ENCODE data around the gene SEMA3C.

Gene SEMA3C

DNA sequence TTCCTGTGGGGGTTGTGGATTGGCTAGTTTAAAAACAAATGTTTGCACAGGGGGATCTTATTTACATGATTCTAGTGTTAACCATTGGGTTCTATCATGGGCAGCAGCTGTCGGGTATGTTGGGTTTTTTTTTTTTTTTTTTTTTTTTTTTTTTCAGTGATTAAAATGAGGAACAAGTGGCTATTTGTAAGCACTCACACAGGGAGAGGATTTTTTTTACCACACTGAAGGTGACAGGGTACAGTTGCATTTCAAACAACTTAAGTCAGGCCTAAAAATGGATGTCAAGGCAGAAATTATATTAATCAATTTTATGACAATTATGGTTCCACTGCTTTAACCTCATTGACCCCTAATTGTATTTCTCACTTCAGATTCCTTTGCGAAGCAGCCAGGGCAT lies 187.6 kb downstream of the SEMA3C start:
- Histone ChIP-seq H3K4me1 (ENCODE audit: control insufficient read depth in 1 of 2, insufficient read depth in 2 of 2, low read length in 2 of 2) (peaks cover 0 to 4% of the 10 kb centered on the region in 2 donors), H3K27ac (ENCODE audit: low read depth, low read length) (no peak overlapping the region), H3K9me3 (ENCODE audit: control insufficient read depth in 1 of 2, low read length in 2 of 2) (no peaks in the 10 kb centered on the region), H3K4me3 (ENCODE audit: low read depth in 1 of 2, low read length in 2 of 2) (no peak overlapping the region), H3K36me3 (ENCODE audit: control insufficient read depth in 1 of 2, insufficient read depth in 2 of 2, low read length in 2 of 2) (no peaks in the 10 kb centered on the region), H3K9ac (ENCODE audit: low read depth in 1 of 2, low read length in 2 of 2) (no peak overlapping the region), H3K27me3 (ENCODE audit: control insufficient read depth in 1 of 2, insufficient read depth in 2 of 2, low read length in 2 of 2) (no peaks in the 10 kb centered on the region)

DNA sequence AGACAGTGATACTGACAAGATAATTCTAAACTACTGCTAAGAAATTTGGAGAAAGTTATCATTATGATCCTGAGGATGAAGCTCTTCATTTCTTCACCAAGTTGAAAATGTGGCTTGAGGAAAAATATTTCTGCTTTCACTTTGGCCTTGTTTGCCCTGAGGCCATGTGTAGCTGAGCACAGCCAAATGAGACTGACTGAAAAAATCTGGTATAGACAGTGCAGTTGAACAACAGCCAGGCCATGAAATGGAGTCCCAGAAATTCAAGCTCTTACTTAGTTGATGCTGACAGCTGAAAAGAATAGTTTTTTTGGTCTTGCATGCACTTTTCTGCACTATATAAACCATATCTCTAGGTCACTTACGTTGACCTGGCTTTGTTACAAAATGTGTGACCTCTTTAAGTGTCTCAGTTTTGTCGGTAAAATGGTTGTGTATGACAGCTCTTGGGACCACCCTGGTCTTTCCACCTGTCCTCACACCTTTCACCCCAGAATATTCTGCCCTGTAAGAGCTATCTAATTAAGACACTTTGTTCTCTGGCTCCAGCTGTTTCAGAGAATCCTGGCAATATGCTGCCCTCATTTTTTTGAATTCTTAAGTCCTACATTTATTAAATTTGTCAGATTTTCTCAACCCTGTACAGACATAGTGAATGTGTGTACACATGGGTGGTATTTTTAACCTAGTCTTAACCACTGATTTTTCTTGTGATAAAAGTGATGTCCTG lies 189.1 kb downstream of the SEMA3C start:
- H3K4me3 ChIP-seq (ENCODE audit: low read depth in 1 of 2, low read length in 2 of 2), result no peak overlapping the region
- no peak overlapping the region for H3K27ac ChIP-seq (ENCODE audit: low read depth, low read length)
- peaks cover 0 to 4% of the 10 kb centered on the region in 2 donors for H3K4me1 ChIP-seq (ENCODE audit: control insufficient read depth in 1 of 2, insufficient read depth in 2 of 2, low read length in 2 of 2)
- no peaks in the 10 kb centered on the region for H3K27me3 ChIP-seq (ENCODE audit: control insufficient read depth in 1 of 2, insufficient read depth in 2 of 2, low read length in 2 of 2)
- H3K9me3 ChIP-seq (ENCODE audit: control insufficient read depth in 1 of 2, low read length in 2 of 2), result no peaks in the 10 kb centered on the region
- H3K36me3 ChIP-seq (ENCODE audit: control insufficient read depth in 1 of 2, insufficient read depth in 2 of 2, low read length in 2 of 2), result no peaks in the 10 kb centered on the region
- H3K9ac ChIP-seq (ENCODE audit: low read depth in 1 of 2, low read length in 2 of 2), result no peak overlapping the region

DNA sequence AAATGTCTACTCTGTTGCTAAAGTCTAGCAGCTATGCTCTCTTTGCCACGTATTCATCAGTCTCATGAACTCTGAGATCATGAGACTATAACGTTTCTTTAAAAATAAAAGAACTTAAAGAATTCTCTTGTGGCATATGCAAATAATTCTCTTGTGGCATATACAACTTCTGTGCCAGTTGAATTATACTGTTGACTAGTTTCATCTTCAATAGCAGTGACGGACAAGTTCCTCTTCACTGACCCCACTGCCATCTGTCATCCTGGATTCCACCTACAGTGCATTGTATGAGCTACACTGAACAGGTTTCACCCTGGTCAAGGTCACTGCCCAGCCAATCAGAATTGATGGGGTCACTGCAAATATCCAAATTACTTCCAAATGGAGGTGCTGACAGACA lies 192.2 kb downstream of the SEMA3C start:
- Histone ChIP-seq H3K36me3 (ENCODE audit: control insufficient read depth in 1 of 2, insufficient read depth in 2 of 2, low read length in 2 of 2) (no peaks in the 10 kb centered on the region), H3K9me3 (ENCODE audit: control insufficient read depth in 1 of 2, low read length in 2 of 2) (no peaks in the 10 kb centered on the region), H3K4me3 (ENCODE audit: low read depth in 1 of 2, low read length in 2 of 2) (no peak overlapping the region), H3K9ac (ENCODE audit: low read depth in 1 of 2, low read length in 2 of 2) (no peak overlapping the region), H3K27ac (ENCODE audit: low read depth, low read length) (no peak overlapping the region), H3K4me1 (ENCODE audit: control insufficient read depth in 1 of 2, insufficient read depth in 2 of 2, low read length in 2 of 2) (peaks cover 0 to 21% of the 10 kb centered on the region in 2 donors), H3K27me3 (ENCODE audit: control insufficient read depth in 1 of 2, insufficient read depth in 2 of 2, low read length in 2 of 2) (no peaks in the 10 kb centered on the region)

DNA sequence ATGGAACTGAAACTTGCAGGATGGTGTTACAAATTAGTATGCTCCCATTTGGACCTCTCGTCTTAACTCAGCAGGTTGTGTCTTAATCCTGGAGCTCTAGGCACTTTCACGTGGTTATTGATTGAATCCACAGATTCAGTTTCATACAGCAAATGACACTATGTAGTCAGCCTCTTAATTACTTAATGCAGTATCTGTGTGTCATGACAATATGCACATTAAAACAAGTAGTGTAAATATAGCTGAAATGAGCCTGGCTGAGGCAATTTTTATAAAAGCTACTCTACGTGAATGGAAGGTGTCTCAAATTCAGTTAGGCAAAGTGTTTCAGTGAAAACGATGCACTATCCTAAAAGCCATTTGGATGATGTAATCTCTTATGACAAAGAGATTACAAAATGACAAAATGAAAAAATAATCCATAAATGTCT lies 193.7 kb downstream of the SEMA3C start:
- Histone ChIP-seq H3K9ac (ENCODE audit: low read depth in 1 of 2, low read length in 2 of 2) (no peak overlapping the region), H3K27me3 (ENCODE audit: control insufficient read depth in 1 of 2, insufficient read depth in 2 of 2, low read length in 2 of 2) (no peaks in the 10 kb centered on the region), H3K4me1 (ENCODE audit: control insufficient read depth in 1 of 2, insufficient read depth in 2 of 2, low read length in 2 of 2) (peaks cover 0 to 22% of the 10 kb centered on the region in 2 donors), H3K27ac (ENCODE audit: low read depth, low read length) (no peak overlapping the region), H3K9me3 (ENCODE audit: control insufficient read depth in 1 of 2, low read length in 2 of 2) (no peaks in the 10 kb centered on the region), H3K4me3 (ENCODE audit: low read depth in 1 of 2, low read length in 2 of 2) (no peak overlapping the region), H3K36me3 (ENCODE audit: control insufficient read depth in 1 of 2, insufficient read depth in 2 of 2, low read length in 2 of 2) (no peaks in the 10 kb centered on the region)

DNA sequence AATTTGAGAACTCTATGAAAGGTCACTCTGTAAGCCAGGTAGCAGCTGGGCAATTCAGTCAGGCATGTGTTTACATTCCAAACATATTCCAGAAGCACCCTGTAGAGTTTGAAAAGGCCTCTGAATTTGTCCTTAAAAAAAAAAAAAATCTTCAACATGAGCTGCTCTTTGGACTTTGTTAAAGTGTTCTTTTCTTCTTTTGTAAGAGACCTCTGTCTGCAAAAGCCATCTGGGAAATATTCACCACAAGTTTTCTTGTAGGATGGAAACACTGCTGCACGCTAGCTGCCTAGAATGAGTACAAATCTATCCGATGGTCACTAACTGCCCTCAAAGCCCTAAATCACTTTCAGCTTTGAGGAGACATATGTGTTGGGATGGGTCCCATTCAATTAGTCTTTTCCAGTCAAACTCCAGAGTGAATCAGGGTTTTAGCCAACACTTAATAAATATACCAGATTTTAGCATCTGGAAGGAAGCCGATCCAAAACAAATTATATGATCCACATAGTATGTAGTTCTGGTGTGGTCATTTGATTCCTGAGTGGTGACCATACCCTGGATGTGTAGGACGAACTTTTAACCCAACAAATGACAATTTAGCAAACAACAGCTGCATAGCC lies 194.5 kb downstream of the SEMA3C start:
- H3K9ac ChIP-seq (ENCODE audit: low read depth in 1 of 2, low read length in 2 of 2), result no peak overlapping the region
- no peaks in the 10 kb centered on the region for H3K9me3 ChIP-seq (ENCODE audit: control insufficient read depth in 1 of 2, low read length in 2 of 2)
- H3K4me1 ChIP-seq (ENCODE audit: control insufficient read depth in 1 of 2, insufficient read depth in 2 of 2, low read length in 2 of 2), result peaks cover 0 to 22% of the 10 kb centered on the region in 2 donors
- H3K36me3 ChIP-seq (ENCODE audit: control insufficient read depth in 1 of 2, insufficient read depth in 2 of 2, low read length in 2 of 2), result no peaks in the 10 kb centered on the region
- no peaks in the 10 kb centered on the region for H3K27me3 ChIP-seq (ENCODE audit: control insufficient read depth in 1 of 2, insufficient read depth in 2 of 2, low read length in 2 of 2)
- H3K4me3 ChIP-seq (ENCODE audit: low read depth in 1 of 2, low read length in 2 of 2), result no peak overlapping the region
- H3K27ac ChIP-seq (ENCODE audit: low read depth, low read length), result no peak overlapping the region

DNA sequence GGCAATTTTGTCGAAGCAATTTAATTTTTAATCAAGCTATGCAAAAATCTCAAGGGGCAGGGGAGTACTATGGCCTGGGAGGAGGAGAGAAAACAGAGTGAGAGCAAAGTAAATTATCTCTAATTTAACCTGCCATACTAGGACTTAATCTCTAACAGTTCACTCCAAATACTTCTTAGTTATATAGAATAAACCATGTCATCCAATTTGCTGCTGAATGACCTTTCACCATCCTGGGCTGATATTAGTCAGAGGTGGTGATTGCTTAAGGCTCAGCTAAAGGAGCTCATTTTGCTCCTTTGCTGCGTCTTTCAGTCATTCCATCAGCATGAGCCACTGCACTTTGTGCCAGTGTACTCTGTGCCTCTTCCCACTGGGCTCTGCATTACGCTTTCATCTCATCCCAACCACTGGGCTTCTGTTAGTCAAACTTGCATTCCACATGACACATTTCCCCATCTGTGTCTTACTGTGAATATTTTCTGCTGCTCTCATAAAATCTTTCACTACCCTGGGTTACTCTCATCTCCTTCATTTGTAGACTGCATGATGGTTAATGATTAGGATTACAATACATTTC lies 196.1 kb downstream of the SEMA3C start:
- H3K27ac ChIP-seq (ENCODE audit: low read depth, low read length), result no peak overlapping the region
- no peak overlapping the region for H3K4me3 ChIP-seq (ENCODE audit: low read depth in 1 of 2, low read length in 2 of 2)
- no peaks in the 10 kb centered on the region for H3K27me3 ChIP-seq (ENCODE audit: control insufficient read depth in 1 of 2, insufficient read depth in 2 of 2, low read length in 2 of 2)
- no peaks in the 10 kb centered on the region for H3K9me3 ChIP-seq (ENCODE audit: control insufficient read depth in 1 of 2, low read length in 2 of 2)
- no peaks in the 10 kb centered on the region for H3K36me3 ChIP-seq (ENCODE audit: control insufficient read depth in 1 of 2, insufficient read depth in 2 of 2, low read length in 2 of 2)
- H3K4me1 ChIP-seq (ENCODE audit: control insufficient read depth in 1 of 2, insufficient read depth in 2 of 2, low read length in 2 of 2), result peaks cover 0 to 22% of the 10 kb centered on the region in 2 donors
- no peak overlapping the region for H3K9ac ChIP-seq (ENCODE audit: low read depth in 1 of 2, low read length in 2 of 2)

DNA sequence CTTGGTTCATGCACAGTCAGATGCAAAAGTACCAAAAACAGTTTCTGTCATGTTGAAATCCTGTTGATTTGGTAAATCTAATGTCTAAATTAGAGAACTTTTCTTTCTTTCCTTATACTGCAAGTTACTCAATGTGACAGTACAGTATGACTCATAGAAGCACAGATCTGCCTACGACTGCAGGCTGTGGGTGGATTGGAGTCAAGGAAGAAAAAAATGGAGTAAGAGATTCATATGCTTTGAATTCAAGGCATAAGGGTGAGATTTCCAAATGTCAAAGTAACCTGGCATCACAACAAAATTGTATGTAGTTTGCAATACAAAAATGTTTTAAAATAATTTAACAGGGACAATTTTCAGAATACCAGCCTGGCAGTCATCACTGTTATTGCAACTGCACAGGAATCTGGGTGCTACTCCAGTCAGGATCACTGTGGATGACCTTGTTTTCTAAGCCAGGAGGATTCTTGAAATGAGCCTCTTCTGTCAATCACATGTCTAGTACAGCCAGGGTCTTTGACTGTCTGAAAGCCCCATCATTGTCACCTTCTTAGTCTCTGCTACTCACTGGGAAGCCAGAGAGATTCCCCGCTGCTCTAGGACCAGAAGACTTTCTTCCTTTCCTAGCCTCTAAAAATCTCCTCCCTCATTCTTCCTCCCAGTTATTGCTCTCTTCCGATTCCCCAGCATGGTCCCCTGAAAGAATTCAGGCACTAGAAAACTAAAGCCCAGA lies 196.8 kb downstream of the SEMA3C start:
- H3K4me3 ChIP-seq (ENCODE audit: low read depth in 1 of 2, low read length in 2 of 2), result no peak overlapping the region
- H3K27me3 ChIP-seq (ENCODE audit: control insufficient read depth in 1 of 2, insufficient read depth in 2 of 2, low read length in 2 of 2), result no peaks in the 10 kb centered on the region
- no peak overlapping the region for H3K27ac ChIP-seq (ENCODE audit: low read depth, low read length)
- no peak overlapping the region for H3K9ac ChIP-seq (ENCODE audit: low read depth in 1 of 2, low read length in 2 of 2)
- no peaks in the 10 kb centered on the region for H3K36me3 ChIP-seq (ENCODE audit: control insufficient read depth in 1 of 2, insufficient read depth in 2 of 2, low read length in 2 of 2)
- peaks cover 0 to 22% of the 10 kb centered on the region in 2 donors for H3K4me1 ChIP-seq (ENCODE audit: control insufficient read depth in 1 of 2, insufficient read depth in 2 of 2, low read length in 2 of 2)
- no peaks in the 10 kb centered on the region for H3K9me3 ChIP-seq (ENCODE audit: control insufficient read depth in 1 of 2, low read length in 2 of 2)

DNA sequence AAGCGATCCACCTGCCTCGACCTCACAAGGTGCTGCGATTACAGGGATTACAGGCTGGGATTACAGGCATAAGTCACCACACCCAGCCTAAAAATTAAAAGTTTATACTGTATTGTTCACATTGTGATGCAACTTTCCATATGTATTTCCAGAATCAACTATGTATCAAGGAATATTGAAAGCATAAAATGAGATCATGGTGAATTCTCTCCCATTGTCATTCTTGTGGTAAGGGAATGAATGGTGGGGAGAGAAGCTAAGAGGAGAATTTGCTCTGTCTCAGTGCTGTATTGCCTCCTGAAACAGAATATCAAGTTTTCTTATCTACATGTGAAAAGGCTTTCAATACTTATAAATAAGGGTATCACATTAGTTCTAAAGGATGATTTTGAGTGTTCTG lies 198.7 kb downstream of the SEMA3C start:
- Histone ChIP-seq H3K4me3 (ENCODE audit: low read depth in 1 of 2, low read length in 2 of 2) (no peak overlapping the region), H3K27me3 (ENCODE audit: control insufficient read depth in 1 of 2, insufficient read depth in 2 of 2, low read length in 2 of 2) (no peaks in the 10 kb centered on the region), H3K9ac (ENCODE audit: low read depth in 1 of 2, low read length in 2 of 2) (no peak overlapping the region), H3K36me3 (ENCODE audit: control insufficient read depth in 1 of 2, insufficient read depth in 2 of 2, low read length in 2 of 2) (no peaks in the 10 kb centered on the region), H3K27ac (ENCODE audit: low read depth, low read length) (no peak overlapping the region), H3K9me3 (ENCODE audit: control insufficient read depth in 1 of 2, low read length in 2 of 2) (no peaks in the 10 kb centered on the region), H3K4me1 (ENCODE audit: control insufficient read depth in 1 of 2, insufficient read depth in 2 of 2, low read length in 2 of 2) (peaks cover 0 to 18% of the 10 kb centered on the region in 2 donors)

DNA sequence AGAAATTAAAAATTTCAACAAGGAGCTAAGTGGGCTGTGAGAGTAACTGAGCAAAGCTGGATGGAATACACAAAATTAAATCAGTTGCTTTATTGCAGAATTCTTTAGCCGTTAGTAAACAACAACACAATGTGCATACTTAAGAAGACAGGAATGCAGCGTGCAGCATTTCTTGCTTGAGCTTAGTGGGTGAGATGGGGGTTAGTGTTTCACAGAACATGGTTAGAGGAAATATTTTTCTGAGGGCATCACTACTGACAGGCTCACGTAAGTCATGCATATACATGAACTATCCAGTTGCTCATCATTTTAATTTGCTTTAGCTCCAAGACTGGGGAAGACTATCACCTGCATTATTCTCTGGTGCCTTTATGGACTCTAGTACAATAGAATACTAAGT lies 199.6 kb downstream of the SEMA3C start:
- Histone ChIP-seq H3K36me3 (ENCODE audit: control insufficient read depth in 1 of 2, insufficient read depth in 2 of 2, low read length in 2 of 2) (no peaks in the 10 kb centered on the region), H3K4me3 (ENCODE audit: low read depth in 1 of 2, low read length in 2 of 2) (no peak overlapping the region)

DNA sequence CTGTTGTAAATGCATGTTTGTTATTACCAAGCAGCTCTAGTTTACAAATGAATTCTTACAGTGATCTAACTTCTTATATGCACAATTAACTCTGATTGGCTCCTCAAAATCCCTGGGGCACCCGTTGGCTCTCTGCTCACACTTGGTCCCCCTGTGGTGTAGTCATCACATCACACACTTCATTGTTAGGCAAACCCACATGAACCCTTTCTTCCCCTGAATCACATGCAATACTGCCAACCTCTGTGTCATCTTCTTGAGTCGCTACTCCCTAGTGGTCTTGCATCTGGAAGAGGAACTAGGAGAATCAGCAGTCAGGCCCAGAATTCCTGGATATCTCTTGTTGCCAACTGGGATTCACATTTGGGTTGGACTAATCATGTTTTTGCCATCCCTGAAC lies 207.3 kb downstream of the SEMA3C start:
- no peaks in the 10 kb centered on the region for H3K9me3 ChIP-seq (ENCODE audit: control insufficient read depth in 1 of 2, low read length in 2 of 2)
- no peak overlapping the region for H3K4me3 ChIP-seq (ENCODE audit: low read depth in 1 of 2, low read length in 2 of 2)
- no peak overlapping the region for H3K9ac ChIP-seq (ENCODE audit: low read depth in 1 of 2, low read length in 2 of 2)

More for the DNA sequence above, 199.6 kb downstream of the SEMA3C start:
- Histone ChIP-seq H3K27me3 (ENCODE audit: control insufficient read depth in 1 of 2, insufficient read depth in 2 of 2, low read length in 2 of 2) (no peaks in the 10 kb centered on the region), H3K9me3 (ENCODE audit: control insufficient read depth in 1 of 2, low read length in 2 of 2) (no peaks in the 10 kb centered on the region), H3K4me1 (ENCODE audit: control insufficient read depth in 1 of 2, insufficient read depth in 2 of 2, low read length in 2 of 2) (peaks cover 0 to 18% of the 10 kb centered on the region in 2 donors), H3K9ac (ENCODE audit: low read depth in 1 of 2, low read length in 2 of 2) (no peak overlapping the region), H3K27ac (ENCODE audit: low read depth, low read length) (no peak overlapping the region)

More for the DNA sequence above, 207.3 kb downstream of the SEMA3C start:
- H3K36me3 ChIP-seq (ENCODE audit: control insufficient read depth in 1 of 2, insufficient read depth in 2 of 2, low read length in 2 of 2), result no peaks in the 10 kb centered on the region
- H3K27ac ChIP-seq (ENCODE audit: low read depth, low read length), result no peak overlapping the region
- no peaks in the 10 kb centered on the region for H3K4me1 ChIP-seq (ENCODE audit: control insufficient read depth in 1 of 2, insufficient read depth in 2 of 2, low read length in 2 of 2)
- H3K27me3 ChIP-seq (ENCODE audit: control insufficient read depth in 1 of 2, insufficient read depth in 2 of 2, low read length in 2 of 2), result no peaks in the 10 kb centered on the region
